GM23338 (cell line): ENCODE data around the gene KRT84.
"Not testable (repeated sequence)": the region's sequence is repeated elsewhere in the genome, so short reads cannot be mapped to it uniquely, and the experiment has no call there.

Source experiments
- CREB1 ChIP-seq: fragments of 250-450 bp; sonication (Bioruptor Pico); IDR thresholded peaks from 2 replicates; pipeline ENCODE4 v1.5.0; 2020; ENCODE audit warnings: low read depth, mild to moderate bottlenecking, moderate library complexity
- EZH2phosphoT487 ChIP-seq: fragments of 200-600 bp; sonication (generic); IDR thresholded peaks from one replicate; pipeline ENCODE4 v1.8.1; 2018; ENCODE audit warnings: antibody characterized with exemption; ENCODE audit not compliant: unreplicated experiment
- JUNB ChIP-seq: IDR thresholded peaks from one replicate; pipeline ENCODE4 v1.6.1; 2016; ENCODE audit warnings: antibody characterized with exemption; ENCODE audit not compliant: unreplicated experiment
- POLR2AphosphoS5 ChIP-seq: IDR thresholded peaks from 2 replicates; pipeline ENCODE4 v1.6.1; 2016; ENCODE audit warnings: antibody characterized with exemption, low read depth
- TF ChIP-seq, protein P1 (sequence below), 2 experiments: fragments of 200-600 bp in 1 of 2; sonication (generic) in 1 of 2; conservative IDR thresholded peaks; 2 replicates each; pipeline versions ENCODE4 v1.5.1 to v1.6.1; 2016 to 2017; ENCODE audit warnings: antibody characterized with exemption in 2 of 2, low read depth in 2 of 2, mild to moderate bottlenecking in 2 of 2, moderate library complexity in 1 of 2
- TF ChIP-seq, protein P2 (sequence below): IDR thresholded peaks from one replicate; pipeline ENCODE4 v1.6.1; 2018; ENCODE audit warnings: antibody characterized with exemption; ENCODE audit not compliant: unreplicated experiment

DNA sequence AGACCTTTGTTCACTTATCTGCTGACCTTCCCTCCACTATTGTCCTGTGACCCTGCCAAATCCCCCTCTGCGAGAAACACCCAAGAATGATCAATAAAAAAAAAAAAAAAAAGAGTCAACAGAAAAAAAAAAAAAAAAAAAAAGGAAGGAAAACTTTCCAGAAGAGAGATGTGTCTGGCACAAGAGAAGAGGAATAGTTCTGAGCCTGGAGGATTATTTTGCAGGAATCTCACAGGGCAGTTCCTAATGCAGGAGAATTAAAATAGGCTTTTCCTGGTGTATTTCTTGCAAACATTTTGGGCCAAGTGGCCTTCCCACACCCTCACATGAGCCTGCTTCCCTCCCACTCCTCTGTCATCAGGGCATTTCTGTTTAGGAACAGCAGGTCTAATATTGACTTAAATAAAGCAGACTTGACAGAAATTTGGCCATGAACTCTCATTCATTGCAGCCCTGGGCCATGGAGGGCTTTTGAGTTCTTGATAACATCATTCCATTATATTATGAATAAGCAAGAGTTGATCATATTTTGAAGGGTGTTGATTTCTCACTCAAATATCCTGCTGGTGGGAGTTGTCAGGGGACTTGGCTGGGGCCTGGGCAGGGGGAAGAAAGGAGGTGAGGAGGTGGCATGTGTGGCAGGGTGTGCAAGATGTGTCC is 25.3 kb upstream of the KRT84 start:
- TF ChIP-seq, protein P1, sequence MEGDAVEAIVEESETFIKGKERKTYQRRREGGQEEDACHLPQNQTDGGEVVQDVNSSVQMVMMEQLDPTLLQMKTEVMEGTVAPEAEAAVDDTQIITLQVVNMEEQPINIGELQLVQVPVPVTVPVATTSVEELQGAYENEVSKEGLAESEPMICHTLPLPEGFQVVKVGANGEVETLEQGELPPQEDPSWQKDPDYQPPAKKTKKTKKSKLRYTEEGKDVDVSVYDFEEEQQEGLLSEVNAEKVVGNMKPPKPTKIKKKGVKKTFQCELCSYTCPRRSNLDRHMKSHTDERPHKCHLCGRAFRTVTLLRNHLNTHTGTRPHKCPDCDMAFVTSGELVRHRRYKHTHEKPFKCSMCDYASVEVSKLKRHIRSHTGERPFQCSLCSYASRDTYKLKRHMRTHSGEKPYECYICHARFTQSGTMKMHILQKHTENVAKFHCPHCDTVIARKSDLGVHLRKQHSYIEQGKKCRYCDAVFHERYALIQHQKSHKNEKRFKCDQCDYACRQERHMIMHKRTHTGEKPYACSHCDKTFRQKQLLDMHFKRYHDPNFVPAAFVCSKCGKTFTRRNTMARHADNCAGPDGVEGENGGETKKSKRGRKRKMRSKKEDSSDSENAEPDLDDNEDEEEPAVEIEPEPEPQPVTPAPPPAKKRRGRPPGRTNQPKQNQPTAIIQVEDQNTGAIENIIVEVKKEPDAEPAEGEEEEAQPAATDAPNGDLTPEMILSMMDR (conservative IDR thresholded peaks at IDR 0.05; ENCODE audit: low read depth in 2 of 2) = not testable (repeated sequence)
- not testable (repeated sequence) for TF ChIP-seq POLR2AphosphoS5; JUNB; EZH2phosphoT487; CREB1 (CRISPR knock-in tag)
- TF ChIP-seq, protein P2, sequence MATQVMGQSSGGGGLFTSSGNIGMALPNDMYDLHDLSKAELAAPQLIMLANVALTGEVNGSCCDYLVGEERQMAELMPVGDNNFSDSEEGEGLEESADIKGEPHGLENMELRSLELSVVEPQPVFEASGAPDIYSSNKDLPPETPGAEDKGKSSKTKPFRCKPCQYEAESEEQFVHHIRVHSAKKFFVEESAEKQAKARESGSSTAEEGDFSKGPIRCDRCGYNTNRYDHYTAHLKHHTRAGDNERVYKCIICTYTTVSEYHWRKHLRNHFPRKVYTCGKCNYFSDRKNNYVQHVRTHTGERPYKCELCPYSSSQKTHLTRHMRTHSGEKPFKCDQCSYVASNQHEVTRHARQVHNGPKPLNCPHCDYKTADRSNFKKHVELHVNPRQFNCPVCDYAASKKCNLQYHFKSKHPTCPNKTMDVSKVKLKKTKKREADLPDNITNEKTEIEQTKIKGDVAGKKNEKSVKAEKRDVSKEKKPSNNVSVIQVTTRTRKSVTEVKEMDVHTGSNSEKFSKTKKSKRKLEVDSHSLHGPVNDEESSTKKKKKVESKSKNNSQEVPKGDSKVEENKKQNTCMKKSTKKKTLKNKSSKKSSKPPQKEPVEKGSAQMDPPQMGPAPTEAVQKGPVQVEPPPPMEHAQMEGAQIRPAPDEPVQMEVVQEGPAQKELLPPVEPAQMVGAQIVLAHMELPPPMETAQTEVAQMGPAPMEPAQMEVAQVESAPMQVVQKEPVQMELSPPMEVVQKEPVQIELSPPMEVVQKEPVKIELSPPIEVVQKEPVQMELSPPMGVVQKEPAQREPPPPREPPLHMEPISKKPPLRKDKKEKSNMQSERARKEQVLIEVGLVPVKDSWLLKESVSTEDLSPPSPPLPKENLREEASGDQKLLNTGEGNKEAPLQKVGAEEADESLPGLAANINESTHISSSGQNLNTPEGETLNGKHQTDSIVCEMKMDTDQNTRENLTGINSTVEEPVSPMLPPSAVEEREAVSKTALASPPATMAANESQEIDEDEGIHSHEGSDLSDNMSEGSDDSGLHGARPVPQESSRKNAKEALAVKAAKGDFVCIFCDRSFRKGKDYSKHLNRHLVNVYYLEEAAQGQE = not testable (repeated sequence)
